Right lobe of liver (tissue), 4 donors: ENCODE measurements around the gene ALDH1L1.

Source experiments
- POLR2A ChIP-seq: fragments of 450-650 bp; IDR thresholded peaks from one replicate; pipeline ENCODE4 v1.6.1; 2017; ENCODE audit warnings: antibody characterized with exemption, mild to moderate bottlenecking
- TF ChIP-seq, protein P1 (sequence below), 4 donors: fragments of 200-600 bp in 3 of 4; fragments of 450-650 bp in 1 of 4; IDR thresholded peaks; one replicate each; pipeline versions ENCODE4 v1.5.1 to v1.8.0; 2016 to 2022; ENCODE audit warnings: antibody characterized with exemption in 4 of 4, mild to moderate bottlenecking in 2 of 4
- donor health status: DM: no; HTN: no; CAD: no.
- donor health status: DM: no; HTN: no; CAD: no.
- donor health status: DM: no; HTN: yes; CAD: no.

DNA sequence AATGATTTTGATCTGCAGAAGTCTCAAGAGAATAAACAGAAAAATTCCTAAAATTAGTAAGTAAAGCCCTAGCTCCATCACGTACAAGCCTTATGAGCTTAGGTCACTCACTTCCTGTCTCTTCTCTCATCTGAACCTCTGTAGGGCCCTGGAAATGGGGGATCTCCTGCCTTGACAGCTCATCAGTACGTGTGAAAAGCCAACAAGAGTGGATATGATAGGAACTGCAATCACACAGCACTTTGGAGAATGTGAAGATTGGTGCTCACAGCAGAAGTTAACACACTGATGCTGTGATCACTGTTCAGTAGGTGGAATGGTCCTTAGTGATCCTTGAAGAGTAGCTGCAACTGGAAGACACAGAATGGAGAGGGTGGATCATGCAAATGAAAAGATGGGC is 27.8 kb upstream of the ALDH1L1 start:
- TF ChIP-seq, protein P1, sequence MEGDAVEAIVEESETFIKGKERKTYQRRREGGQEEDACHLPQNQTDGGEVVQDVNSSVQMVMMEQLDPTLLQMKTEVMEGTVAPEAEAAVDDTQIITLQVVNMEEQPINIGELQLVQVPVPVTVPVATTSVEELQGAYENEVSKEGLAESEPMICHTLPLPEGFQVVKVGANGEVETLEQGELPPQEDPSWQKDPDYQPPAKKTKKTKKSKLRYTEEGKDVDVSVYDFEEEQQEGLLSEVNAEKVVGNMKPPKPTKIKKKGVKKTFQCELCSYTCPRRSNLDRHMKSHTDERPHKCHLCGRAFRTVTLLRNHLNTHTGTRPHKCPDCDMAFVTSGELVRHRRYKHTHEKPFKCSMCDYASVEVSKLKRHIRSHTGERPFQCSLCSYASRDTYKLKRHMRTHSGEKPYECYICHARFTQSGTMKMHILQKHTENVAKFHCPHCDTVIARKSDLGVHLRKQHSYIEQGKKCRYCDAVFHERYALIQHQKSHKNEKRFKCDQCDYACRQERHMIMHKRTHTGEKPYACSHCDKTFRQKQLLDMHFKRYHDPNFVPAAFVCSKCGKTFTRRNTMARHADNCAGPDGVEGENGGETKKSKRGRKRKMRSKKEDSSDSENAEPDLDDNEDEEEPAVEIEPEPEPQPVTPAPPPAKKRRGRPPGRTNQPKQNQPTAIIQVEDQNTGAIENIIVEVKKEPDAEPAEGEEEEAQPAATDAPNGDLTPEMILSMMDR (IDR thresholded peaks at IDR 0.05): no peak
- no peak for TF ChIP-seq POLR2A
